Measurements from ENCODE around the gene RAMP2. TPM values are rescaled to one million over a fixed set of nuclear protein-coding genes. Genes with fewer than 3 reads are reported as not detected.

Gene RAMP2
- total RNA-seq, 1 experiment from 2014 or later = 11.7 TPM

- H3T11ph ChIP-seq (ENCODE audit: low read length) = no peak overlapping the region
- no peak overlapping the region for H2BK120ac ChIP-seq (ENCODE audit: low read depth, low read length, poor library complexity, severe bottlenecking)
- H2AK5ac ChIP-seq (ENCODE audit: insufficient read length, low read length) = no peak overlapping the region
- no CpG with 5 or more reads among the region's 10 CpGs for WGBS (ENCODE audit: extremely low coverage, insufficient read length, low lambda C conversion rate)
- H2BK15ac ChIP-seq (ENCODE audit: low read depth, low read length) = no peak overlapping the region
- H2BK5ac ChIP-seq (ENCODE audit: insufficient read length, low read length) = no peak overlapping the region
- H3K18ac ChIP-seq (ENCODE audit: insufficient read length, low read depth, low read length) = no peak overlapping the region
- no peaks in the 10 kb centered on the region for H3K4me1 ChIP-seq (ENCODE audit: insufficient read depth, low read length)
- no peak overlapping the region for H3K27ac ChIP-seq (ENCODE audit: insufficient read length, low read depth, low read length)
- Mint-ChIP-seq H3K9me3 (no peaks in the 10 kb centered on the region), H3K4me3 (peak overlapping the region; percentile 60 to 80; a peak in 4 of 5 replicates), H3K36me3 (ENCODE audit: insufficient read depth in 1 of 3, low read depth in 3 of 3) (peaks cover 3 to 24% (median 22%) of the 10 kb centered on the region in 3 experiments), H3K27me3 (ENCODE audit: low read depth) (peaks cover 28% of the 10 kb centered on the region), H3K4me1 (peaks cover 21 to 22% of the 10 kb centered on the region in 2 experiments), H3K27ac (no peak overlapping the region)
- H3K56ac ChIP-seq (ENCODE audit: insufficient read length, low read depth, low read length) = no peak overlapping the region
- H3K9ac ChIP-seq (ENCODE audit: extremely low read depth, insufficient read length, low read length) = no peak overlapping the region
- no peak overlapping the region for H3K4ac ChIP-seq (ENCODE audit: low read depth, low read length)
- no peaks in the 10 kb centered on the region for H3K79me1 ChIP-seq (ENCODE audit: insufficient read depth, low read depth, low read length, poor library complexity, severe bottlenecking)
- no peaks in the 10 kb centered on the region for H4K20me1 ChIP-seq (ENCODE audit: control insufficient read depth, insufficient read depth, insufficient read length)
- no peak overlapping the region for H4K91ac ChIP-seq (ENCODE audit: insufficient read length, low read depth, low read length)
- H4K8ac ChIP-seq (replicated peaks; ENCODE audit: insufficient read length, low read depth, low read length) = no peak overlapping the region
- H3K23me2 ChIP-seq (ENCODE audit: insufficient read length, low read depth, low read length, poor library complexity, severe bottlenecking) = peaks cover 8% of the 10 kb centered on the region
- H3K27me3 ChIP-seq (ENCODE audit: insufficient read depth, low read length) = peaks cover 10% of the 10 kb centered on the region; the same call in 1 of the 2 replicates
- no peak overlapping the region for H2AFZ ChIP-seq (ENCODE audit: low read length)
- H3K14ac ChIP-seq (ENCODE audit: insufficient read depth, low read length) = no peak overlapping the region; the same call in 1 of the 2 replicates
- no peak overlapping the region for H3K23ac ChIP-seq (ENCODE audit: insufficient read length, low read depth, low read length)
- H2BK20ac ChIP-seq (ENCODE audit: low read depth, low read length, poor library complexity, severe bottlenecking) = no peak overlapping the region
- H2BK12ac ChIP-seq (ENCODE audit: insufficient read length, low read depth, low read length) = no peak overlapping the region
- no peak for TF ChIP-seq CTCF (conservative IDR thresholded peaks at IDR 0.05)
- no peak for DNase-seq
- H4K5ac ChIP-seq (ENCODE audit: insufficient read length, low read depth, low read length) = no peak overlapping the region
- no peaks in the 10 kb centered on the region for H3K9me3 ChIP-seq (ENCODE audit: control insufficient read depth, low read depth, low read length)
- no peaks in the 10 kb centered on the region for H3K79me2 ChIP-seq (ENCODE audit: insufficient read depth, low read length)
- no peak overlapping the region for H3K4me2 ChIP-seq (ENCODE audit: insufficient read depth, insufficient read length, low read length)
These were observed 20.7 kb downstream of the RAMP2 start for GRCh38 chr17:42781639-42782165.

Data from H9 (cell line).